Activated naive CD4-positive, alpha-beta T cell treated with anti-CD3 and anti-CD28 coated beads, Interleukin-2, amount 50 U/mL, for 24 hours (primary cell): Measurements from ENCODE around the gene HIRA.
"Not testable (repeated sequence)": the region's sequence is repeated elsewhere in the genome, so short reads cannot be mapped to it uniquely, and the experiment has no call there.

ENCODE experiments used
- H3K27ac Mint-ChIP-seq: one replicate; pipeline ENCODE4 v1.8.0; 2021; ENCODE audit warnings: mild to moderate bottlenecking, mixed read lengths
- H3K27me3 Mint-ChIP-seq: one replicate; pipeline ENCODE4 v1.8.0; 2021; ENCODE audit warnings: mixed read lengths
- H3K36me3 Mint-ChIP-seq: one replicate; pipeline ENCODE4 v1.8.0; 2021; ENCODE audit warnings: mixed read lengths
- H3K4me1 Mint-ChIP-seq: one replicate; pipeline ENCODE4 v1.8.0; 2021; ENCODE audit warnings: mixed read lengths
- H3K4me3 Mint-ChIP-seq: one replicate; pipeline ENCODE4 v1.8.0; 2021; ENCODE audit warnings: mild to moderate bottlenecking, mixed read lengths
- H3K9me3 Mint-ChIP-seq: one replicate; pipeline ENCODE4 v1.8.0; 2021; ENCODE audit warnings: mixed read lengths

Gene HIRA

GRCh38 chr22:19330865-19331418 lies 100.6 kb downstream of the HIRA start:
- Mint-ChIP-seq H3K4me1 (no peaks in the 10 kb centered on the region), H3K9me3 (peaks cover 9% of the 10 kb centered on the region), H3K36me3 (peaks cover 47% of the 10 kb centered on the region), H3K4me3 (no peak overlapping the region), H3K27ac (no peak overlapping the region), H3K27me3 (no peaks in the 10 kb centered on the region)

- not testable (repeated sequence) for H3K27ac Mint-ChIP-seq, H3K27me3 Mint-ChIP-seq, H3K4me1 Mint-ChIP-seq, H3K4me3 Mint-ChIP-seq, H3K9me3 Mint-ChIP-seq
- H3K36me3 Mint-ChIP-seq: peaks cover 40% of the 10 kb centered on the region
These were observed 101.3 kb downstream of the HIRA start for GRCh38 chr22:19330205-19330604.

- Mint-ChIP-seq H3K27ac (no peak overlapping the region), H3K4me1 (no peaks in the 10 kb centered on the region), H3K4me3 (no peak overlapping the region), H3K36me3 (peaks cover 36% of the 10 kb centered on the region), H3K27me3 (no peaks in the 10 kb centered on the region), H3K9me3 (no peaks in the 10 kb centered on the region)
These were observed 102.1 kb downstream of the HIRA start for GRCh38 chr22:19329454-19329853.

DNA sequence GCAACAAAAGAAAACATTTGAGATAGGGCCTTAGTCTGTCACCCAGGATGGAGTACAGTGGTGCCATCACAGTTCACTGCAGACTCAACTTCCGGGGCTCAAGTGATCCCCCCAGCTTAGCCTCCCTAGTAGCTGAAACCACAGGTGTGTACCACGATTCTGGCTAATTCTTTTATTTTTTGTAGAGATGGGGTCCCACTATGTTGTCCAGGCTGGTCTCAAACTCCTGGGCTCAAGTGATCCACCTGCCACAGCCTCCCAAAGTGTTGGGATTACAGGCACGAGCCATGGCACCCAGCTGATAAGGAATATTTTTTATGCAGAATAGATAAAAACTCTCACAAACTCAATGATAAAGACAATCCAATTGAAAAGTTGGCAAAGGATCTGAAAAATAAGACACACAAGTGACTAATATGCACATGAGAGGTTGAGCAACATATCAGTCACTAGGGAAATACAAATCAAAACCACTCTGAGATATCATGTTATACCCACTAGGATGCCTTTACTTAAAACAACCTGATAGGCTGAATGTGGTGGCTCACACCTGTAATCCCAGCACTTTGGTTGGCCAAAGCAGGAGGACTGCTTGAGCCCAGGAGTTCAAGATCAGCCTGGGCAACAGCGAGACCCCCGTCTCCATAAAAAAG lies 106.1 kb downstream of the HIRA start:
- Mint-ChIP-seq H3K27ac (no peak overlapping the region), H3K9me3 (no peaks in the 10 kb centered on the region), H3K4me3 (no peak overlapping the region), H3K27me3 (no peaks in the 10 kb centered on the region), H3K36me3 (peaks cover 14% of the 10 kb centered on the region), H3K4me1 (no peaks in the 10 kb centered on the region)

- H3K36me3 Mint-ChIP-seq, H3K27ac Mint-ChIP-seq, H3K4me1 Mint-ChIP-seq, H3K27me3 Mint-ChIP-seq, H3K9me3 Mint-ChIP-seq, H3K4me3 Mint-ChIP-seq: not testable (repeated sequence)
These were observed 108.1 kb downstream of the HIRA start for GRCh38 chr22:19323420-19323819.

- Mint-ChIP-seq H3K9me3 (peaks cover 8% of the 10 kb centered on the region), H3K36me3 (peaks cover 11% of the 10 kb centered on the region), H3K4me1 (no peaks in the 10 kb centered on the region), H3K27ac (no peak overlapping the region), H3K4me3 (no peak overlapping the region), H3K27me3 (no peaks in the 10 kb centered on the region)
These were observed 109.8 kb downstream of the HIRA start for GRCh38 chr22:19321757-19322156.

DNA sequence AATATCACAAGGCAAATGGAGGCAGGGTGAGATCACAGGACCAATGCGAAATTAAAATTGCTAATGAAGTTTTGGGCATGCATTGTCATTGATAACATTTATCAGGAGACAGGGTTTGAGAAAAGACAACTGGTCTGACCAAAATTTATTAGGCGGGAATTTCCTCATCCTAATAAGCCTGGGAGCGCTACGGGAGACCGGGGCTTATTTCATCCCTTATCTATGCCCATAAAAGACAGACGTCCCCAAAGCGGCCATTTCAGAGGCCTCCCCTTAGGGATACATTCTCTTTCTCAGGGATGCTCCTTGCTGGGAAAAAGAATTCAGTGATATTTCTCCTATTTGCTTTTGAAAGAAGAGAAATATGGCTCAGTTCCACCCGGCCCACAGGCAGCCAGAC lies 111.4 kb downstream of the HIRA start:
- H3K36me3 Mint-ChIP-seq: peaks cover 10% of the 10 kb centered on the region
- not testable (repeated sequence) for H3K9me3 Mint-ChIP-seq, H3K27me3 Mint-ChIP-seq, H3K27ac Mint-ChIP-seq, H3K4me1 Mint-ChIP-seq, H3K4me3 Mint-ChIP-seq

- peaks cover 11% of the 10 kb centered on the region for H3K9me3 Mint-ChIP-seq
- no peaks in the 10 kb centered on the region for H3K4me1 Mint-ChIP-seq
- no peak overlapping the region for H3K27ac Mint-ChIP-seq
- no peaks in the 10 kb centered on the region for H3K27me3 Mint-ChIP-seq
- H3K36me3 Mint-ChIP-seq: peaks cover 11% of the 10 kb centered on the region
- no peak overlapping the region for H3K4me3 Mint-ChIP-seq
These were observed 112.3 kb downstream of the HIRA start for GRCh38 chr22:19319281-19319680.

DNA sequence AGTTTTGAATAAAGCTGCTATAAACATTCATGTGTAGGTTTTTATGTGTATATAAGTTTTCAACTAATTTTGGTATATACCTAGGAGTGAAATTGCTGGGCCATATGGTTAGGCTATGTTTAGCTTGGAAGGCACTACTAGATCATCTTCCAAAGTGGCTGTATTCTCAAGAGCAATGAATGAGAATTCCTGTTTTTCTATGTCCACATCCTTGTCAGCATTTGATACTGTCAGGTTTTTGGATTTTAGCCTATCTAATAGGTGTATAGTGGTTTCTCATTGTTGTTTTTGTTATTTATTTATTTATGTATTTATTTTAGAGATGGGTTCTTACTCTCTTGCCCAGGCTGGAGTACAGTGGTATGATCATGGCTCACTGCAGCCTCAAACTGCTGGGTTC lies 113.7 kb downstream of the HIRA start:
- no peak overlapping the region for H3K4me3 Mint-ChIP-seq
- no peak overlapping the region for H3K27ac Mint-ChIP-seq
- no peaks in the 10 kb centered on the region for H3K27me3 Mint-ChIP-seq
- peaks cover 15% of the 10 kb centered on the region for H3K9me3 Mint-ChIP-seq
- H3K36me3 Mint-ChIP-seq: peaks cover 14% of the 10 kb centered on the region
- H3K4me1 Mint-ChIP-seq: no peaks in the 10 kb centered on the region

- H3K27ac Mint-ChIP-seq: no peak overlapping the region
- no peaks in the 10 kb centered on the region for H3K4me1 Mint-ChIP-seq
- no peaks in the 10 kb centered on the region for H3K9me3 Mint-ChIP-seq
- no peaks in the 10 kb centered on the region for H3K27me3 Mint-ChIP-seq
- H3K36me3 Mint-ChIP-seq: no peaks in the 10 kb centered on the region
- no peak overlapping the region for H3K4me3 Mint-ChIP-seq
These were observed 123.7 kb downstream of the HIRA start for GRCh38 chr22:19307872-19308271.

GRCh38 chr22:19306535-19306934 lies 125.0 kb downstream of the HIRA start:
- H3K27me3 Mint-ChIP-seq, H3K4me3 Mint-ChIP-seq, H3K9me3 Mint-ChIP-seq, H3K27ac Mint-ChIP-seq, H3K4me1 Mint-ChIP-seq, H3K36me3 Mint-ChIP-seq: not testable (repeated sequence)

DNA sequence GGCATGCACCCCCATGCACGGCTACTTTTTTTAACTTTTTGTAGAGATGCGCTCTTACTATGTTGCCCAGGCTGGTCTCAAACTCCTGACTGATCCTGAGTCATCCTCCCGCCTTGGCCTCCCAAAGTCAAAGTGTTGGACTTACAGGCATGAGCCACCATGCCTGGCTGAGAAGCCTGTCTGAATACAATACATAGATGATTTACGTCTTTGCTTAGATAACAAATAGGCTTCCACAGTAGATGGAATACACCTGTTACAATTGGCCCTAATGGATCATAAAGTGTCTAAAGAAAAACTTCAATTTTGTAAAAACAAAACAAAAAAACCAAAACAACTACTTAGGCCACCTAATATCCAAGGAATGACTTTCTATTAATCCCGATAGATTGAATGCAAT lies 127.0 kb downstream of the HIRA start:
- H3K27me3 Mint-ChIP-seq: no peaks in the 10 kb centered on the region
- no peak overlapping the region for H3K27ac Mint-ChIP-seq
- no peaks in the 10 kb centered on the region for H3K4me1 Mint-ChIP-seq
- no peaks in the 10 kb centered on the region for H3K36me3 Mint-ChIP-seq
- no peaks in the 10 kb centered on the region for H3K9me3 Mint-ChIP-seq
- no peak overlapping the region for H3K4me3 Mint-ChIP-seq

- H3K9me3 Mint-ChIP-seq: no peaks in the 10 kb centered on the region
- no peak overlapping the region for H3K4me3 Mint-ChIP-seq
- H3K27ac Mint-ChIP-seq: no peak overlapping the region
- H3K36me3 Mint-ChIP-seq: no peaks in the 10 kb centered on the region
- H3K27me3 Mint-ChIP-seq: no peaks in the 10 kb centered on the region
- no peaks in the 10 kb centered on the region for H3K4me1 Mint-ChIP-seq
These were observed 127.7 kb downstream of the HIRA start for GRCh38 chr22:19303785-19304184.

DNA sequence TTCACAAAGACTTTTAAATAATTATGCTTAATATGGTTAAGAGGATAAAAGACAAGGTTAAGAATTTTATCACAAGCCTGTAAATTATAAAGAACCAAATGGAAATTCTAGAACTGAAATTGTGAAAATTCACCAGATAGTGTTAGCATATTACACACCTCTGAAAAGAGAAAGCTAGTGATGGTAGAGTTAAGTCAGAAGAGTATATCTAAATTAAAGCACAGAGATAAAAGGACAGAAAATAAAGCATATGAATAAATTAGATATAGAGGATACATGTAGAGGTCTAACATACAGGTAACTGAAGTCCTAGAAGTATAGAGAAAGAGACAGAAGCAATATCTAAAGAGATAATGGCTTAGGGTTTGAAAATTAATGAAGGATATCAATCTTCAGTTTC lies 135.8 kb downstream of the HIRA start:
- Mint-ChIP-seq H3K4me3 (no peak overlapping the region), H3K9me3 (no peaks in the 10 kb centered on the region), H3K36me3 (no peaks in the 10 kb centered on the region), H3K27me3 (no peaks in the 10 kb centered on the region), H3K27ac (no peak overlapping the region), H3K4me1 (peaks cover 11% of the 10 kb centered on the region)

- peak overlapping the region; percentile 90 for H3K4me3 Mint-ChIP-seq
- H3K4me1 Mint-ChIP-seq: peaks cover 17% of the 10 kb centered on the region
- H3K27me3 Mint-ChIP-seq: peaks cover 12% of the 10 kb centered on the region
- H3K9me3 Mint-ChIP-seq: no peaks in the 10 kb centered on the region
- no peak overlapping the region for H3K27ac Mint-ChIP-seq
- no peaks in the 10 kb centered on the region for H3K36me3 Mint-ChIP-seq
These were observed 138.9 kb downstream of the HIRA start for GRCh38 chr22:19292458-19293230.

- Mint-ChIP-seq H3K4me1 (peaks cover 17% of the 10 kb centered on the region), H3K27ac (peak within 1 kb of the TSS; percentile 66), H3K9me3 (no peaks in the 10 kb centered on the region), H3K4me3 (peak within 1 kb of the TSS; percentile 90), H3K27me3 (peaks cover 12% of the 10 kb centered on the region), H3K36me3 (no peaks in the 10 kb centered on the region)
These were observed 139.7 kb downstream of the HIRA start, which contains the start of gene CLTCL1 for GRCh38 chr22:19291580-19292457. Gene CLTCL1, minus strand, starts transcription at chr22:19291719. Its CDS starts 78 bp downstream, at chr22:19291641.
